PC-3 (cell line): Measurements from ENCODE around the gene TTF2. TPM values are rescaled to one million over a fixed set of nuclear protein-coding genes. Genes with fewer than 3 reads are reported as not detected.

Source experiments
- ATAC-seq: fragments of 200-7000 bp; cut with Tn5 transposase; 2 replicates; pipeline ENCODE4 v1.9.1; 2020; ENCODE audit warnings: mild to moderate bottlenecking, moderate library complexity
- BruUV-seq: library from RNA; stranded (reverse); fragments of 400-500 nt; replicated peaks from 2 replicates; lab custom pipeline; 2021; lab: Mats Ljungman, UMichigan
- CTCF ChIA-PET: fragments of 300-600 bp; sonication (Branson Sonifier 250); formaldehyde crosslinking; loops from one replicate; lab custom pipeline; 2022; ENCODE audit warnings: antibody characterized with exemption; lab: Charles Lee
- POLR2A ChIA-PET: fragments of 300-600 bp; sonication (Branson Sonifier 250); formaldehyde crosslinking; loops from one replicate; lab custom pipeline; 2022; ENCODE audit warnings: antibody characterized with exemption; ENCODE audit not compliant: unreplicated experiment; lab: Charles Lee
- DNase-seq: peaks from one replicate; pipeline ENCODE4 v3.0.0-alpha.2; 2015
- H2AFZ ChIP-seq: fragments of 300-600 bp; sonication (generic); 2 replicates; pipeline ENCODE4 v1.6.0; 2016; ENCODE audit warnings: antibody characterized with exemption, low read length
- H3F3A ChIP-seq: fragments of 300-600 bp; sonication (generic); one replicate; pipeline ENCODE4 v1.6.0; 2017; ENCODE audit warnings: antibody characterized with exemption, low read length, control low read depth, mild to moderate bottlenecking; ENCODE audit not compliant: unreplicated experiment
- H3K27ac ChIP-seq: fragments of 300-600 bp; sonication (generic); 2 replicates; pipeline ENCODE4 v1.5.1; 2016; ENCODE audit warnings: mild to moderate bottlenecking, low read length
- H3K27me3 ChIP-seq: fragments of 300-600 bp; sonication (generic); 2 replicates; pipeline ENCODE4 v1.6.1; 2016; ENCODE audit warnings: low read length, mixed read lengths
- H3K36me3 ChIP-seq: fragments of 300-600 bp; sonication (generic); 2 replicates; pipeline ENCODE4 v1.6.1; 2016; ENCODE audit warnings: low read depth, mixed run types, low read length, mixed read lengths
- H3K4me1 ChIP-seq: fragments of 300-600 bp; sonication (generic); 2 replicates; pipeline ENCODE4 v1.5.1; 2016; ENCODE audit warnings: low read length; ENCODE audit not compliant: insufficient read depth
- H3K4me2 ChIP-seq: fragments of 300-600 bp; sonication (generic); 2 replicates; pipeline ENCODE4 v1.6.0; 2016; ENCODE audit warnings: low read length
- H3K4me3 ChIP-seq: fragments of 300-600 bp; sonication (generic); 2 replicates; pipeline ENCODE4 v1.5.1; 2016; ENCODE audit warnings: mild to moderate bottlenecking, low read length, mixed read lengths
- H3K79me2 ChIP-seq: fragments of 300-600 bp; sonication (generic); 2 replicates; pipeline ENCODE4 v1.6.1; 2017; ENCODE audit warnings: low read length, mixed read lengths
- H3K9ac ChIP-seq: fragments of 300-600 bp; sonication (generic); 2 replicates; pipeline ENCODE4 v1.6.0; 2016; ENCODE audit warnings: mild to moderate bottlenecking, low read length
- H3K9me2 ChIP-seq: fragments of 300-600 bp; sonication (generic); replicated peaks from 2 replicates; pipeline ENCODE4 v1.6.1; 2016; ENCODE audit warnings: mixed run types, low read length, mixed read lengths
- H3K9me3 ChIP-seq: fragments of 300-600 bp; sonication (generic); 2 replicates; pipeline ENCODE4 v1.6.1; 2016; ENCODE audit warnings: low read length, mixed read lengths
- H4K20me1 ChIP-seq: fragments of 300-600 bp; sonication (generic); 2 replicates; pipeline ENCODE4 v1.6.1; 2016; ENCODE audit warnings: low read length, mixed read lengths
- EZH2 ChIP-seq: fragments of 300-600 bp; sonication (generic); IDR thresholded peaks from one replicate; pipeline ENCODE4 v1.6.1; 2017; ENCODE audit warnings: antibody characterized with exemption, mild to moderate bottlenecking, low read length; ENCODE audit not compliant: unreplicated experiment
- EZH2phosphoT487 ChIP-seq: fragments of 300-600 bp; sonication (generic); IDR thresholded peaks from 2 replicates; pipeline ENCODE4 v1.6.1; 2018; ENCODE audit warnings: mild to moderate bottlenecking, antibody characterized with exemption, low read length, borderline replicate concordance
- intact Hi-C: fragments of 100-400 bp; cut with micrococcal nuclease; formaldehyde crosslinking; loops from 2 replicates; pipeline ENCODE4 v1.9.0; 2023
- total RNA-seq: library from RNA; depleted of rRNA; stranded (reverse); fragments of >200 nt; gene quantifications from 2 replicates; pipeline ENCODE4 v1.2.3, GENCODE V29; 2014
- TF ChIP-seq, protein P1 (sequence below): fragments of 300-600 bp; sonication (generic); conservative IDR thresholded peaks from 2 replicates; pipeline ENCODE4 v1.5.1; 2017; ENCODE audit warnings: antibody characterized with exemption, low read depth, mild to moderate bottlenecking, low read length

Gene TTF2
- total RNA-seq, 1 experiment from 2014 or later: 25.1 TPM

DNA sequence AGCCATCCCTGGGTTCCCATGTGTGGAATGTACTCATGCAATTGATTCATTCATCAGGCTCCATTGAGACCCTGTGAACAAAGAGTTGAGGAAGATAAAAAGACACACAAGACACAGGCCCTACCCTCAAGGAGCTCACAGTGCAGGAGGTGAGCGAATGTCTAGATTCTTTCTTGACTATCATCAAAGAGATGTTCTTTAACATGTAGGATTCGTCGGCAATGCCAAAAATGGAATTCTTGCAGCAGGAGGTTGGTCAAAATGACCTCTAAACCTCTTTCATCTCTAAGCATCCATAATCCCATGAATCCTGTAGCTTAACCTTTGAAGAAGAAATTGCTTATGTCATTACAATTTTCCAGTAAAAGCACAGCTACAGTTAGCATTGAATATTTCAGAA lies 27.9 kb upstream of the TTF2 start:
- no peaks in the 10 kb centered on the region for H3K4me1 ChIP-seq
- no peaks in the 10 kb centered on the region for H4K20me1 ChIP-seq
- H3K36me3 ChIP-seq: no peaks in the 10 kb centered on the region
- no peak overlapping the region for H3K9ac ChIP-seq
- no peaks in the 10 kb centered on the region for H3K79me2 ChIP-seq
- no TSS peak for BruUV-seq
- DNase-seq (no peak), ATAC-seq (no peak)
- no peak overlapping the region for H2AFZ ChIP-seq
- no peaks in the 10 kb centered on the region for H3K9me3 ChIP-seq
- intact Hi-C loops: no loop called here
- no peak overlapping the region for H3K4me2 ChIP-seq
- ChIA-PET POLR2A (no interaction called here), CTCF (no interaction called here)
- no peaks in the 10 kb centered on the region for H3K9me2 ChIP-seq
- no peak overlapping the region for H3K4me3 ChIP-seq
- no peaks in the 10 kb centered on the region for H3F3A ChIP-seq
- no peak overlapping the region for H3K27ac ChIP-seq
- TF ChIP-seq EZH2phosphoT487 (no peak), EZH2 (no peak)
- TF ChIP-seq, protein P1, sequence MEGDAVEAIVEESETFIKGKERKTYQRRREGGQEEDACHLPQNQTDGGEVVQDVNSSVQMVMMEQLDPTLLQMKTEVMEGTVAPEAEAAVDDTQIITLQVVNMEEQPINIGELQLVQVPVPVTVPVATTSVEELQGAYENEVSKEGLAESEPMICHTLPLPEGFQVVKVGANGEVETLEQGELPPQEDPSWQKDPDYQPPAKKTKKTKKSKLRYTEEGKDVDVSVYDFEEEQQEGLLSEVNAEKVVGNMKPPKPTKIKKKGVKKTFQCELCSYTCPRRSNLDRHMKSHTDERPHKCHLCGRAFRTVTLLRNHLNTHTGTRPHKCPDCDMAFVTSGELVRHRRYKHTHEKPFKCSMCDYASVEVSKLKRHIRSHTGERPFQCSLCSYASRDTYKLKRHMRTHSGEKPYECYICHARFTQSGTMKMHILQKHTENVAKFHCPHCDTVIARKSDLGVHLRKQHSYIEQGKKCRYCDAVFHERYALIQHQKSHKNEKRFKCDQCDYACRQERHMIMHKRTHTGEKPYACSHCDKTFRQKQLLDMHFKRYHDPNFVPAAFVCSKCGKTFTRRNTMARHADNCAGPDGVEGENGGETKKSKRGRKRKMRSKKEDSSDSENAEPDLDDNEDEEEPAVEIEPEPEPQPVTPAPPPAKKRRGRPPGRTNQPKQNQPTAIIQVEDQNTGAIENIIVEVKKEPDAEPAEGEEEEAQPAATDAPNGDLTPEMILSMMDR: no peak
- no peaks in the 10 kb centered on the region for H3K27me3 ChIP-seq

DNA sequence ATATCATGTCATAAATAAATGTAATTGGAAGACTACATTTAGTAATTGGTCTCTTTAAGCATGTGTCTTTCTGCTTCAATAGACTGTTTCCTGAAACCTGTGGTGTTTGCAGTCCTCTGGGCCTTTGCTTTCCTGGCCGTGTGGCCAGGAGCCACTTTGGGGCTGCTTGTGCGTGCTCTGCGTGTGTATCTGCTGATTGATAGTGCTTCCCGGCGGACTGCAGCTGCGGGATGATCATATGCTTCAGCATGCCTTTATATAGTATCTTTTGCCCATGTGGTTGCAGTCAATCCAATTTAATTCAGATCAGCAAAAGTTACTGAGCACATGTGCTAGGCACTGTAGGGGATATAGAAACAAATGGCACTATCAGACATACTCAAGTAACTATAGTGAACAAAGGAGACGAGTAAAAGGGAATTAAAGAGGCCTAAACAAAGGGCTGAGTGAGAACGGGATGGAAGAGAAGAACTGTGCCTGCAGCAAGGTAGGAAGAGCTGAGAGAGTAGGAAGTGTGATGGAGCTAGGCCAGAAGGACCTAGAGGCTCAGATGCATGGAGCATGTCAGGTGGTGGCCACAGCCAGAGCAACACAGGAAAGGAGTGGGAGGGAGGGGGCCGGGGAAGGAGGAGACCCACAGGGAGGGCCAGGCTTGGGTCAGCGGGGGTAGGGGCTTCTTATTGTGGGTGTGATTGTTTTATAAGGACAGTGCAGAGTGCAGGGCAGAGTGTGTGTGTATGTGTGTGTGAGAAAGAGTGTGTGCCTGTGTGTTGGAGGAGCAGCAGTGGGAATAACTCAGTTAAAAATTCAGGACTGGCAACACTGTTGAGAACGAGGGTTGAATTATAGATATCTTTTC lies 27.2 kb upstream of the TTF2 start:
- ChIA-PET POLR2A (no interaction called here), CTCF (no interaction called here)
- Histone ChIP-seq H3K4me3 (no peak overlapping the region), H3K9me3 (no peaks in the 10 kb centered on the region), H3K27me3 (no peaks in the 10 kb centered on the region), H3K4me1 (no peaks in the 10 kb centered on the region), H4K20me1 (no peaks in the 10 kb centered on the region), H3K9me2 (no peaks in the 10 kb centered on the region), H3K4me2 (no peak overlapping the region), H2AFZ (no peak overlapping the region), H3F3A (no peaks in the 10 kb centered on the region), H3K79me2 (no peaks in the 10 kb centered on the region), H3K27ac (no peak overlapping the region), H3K9ac (no peak overlapping the region), H3K36me3 (no peaks in the 10 kb centered on the region)
- TF ChIP-seq EZH2phosphoT487: no peak
- TF ChIP-seq, protein P1: no peak
- TF ChIP-seq EZH2: no peak
- no peak for DNase-seq
- ATAC-seq: no peak
- no TSS peak for BruUV-seq
- intact Hi-C loops: no loop called here

DNA sequence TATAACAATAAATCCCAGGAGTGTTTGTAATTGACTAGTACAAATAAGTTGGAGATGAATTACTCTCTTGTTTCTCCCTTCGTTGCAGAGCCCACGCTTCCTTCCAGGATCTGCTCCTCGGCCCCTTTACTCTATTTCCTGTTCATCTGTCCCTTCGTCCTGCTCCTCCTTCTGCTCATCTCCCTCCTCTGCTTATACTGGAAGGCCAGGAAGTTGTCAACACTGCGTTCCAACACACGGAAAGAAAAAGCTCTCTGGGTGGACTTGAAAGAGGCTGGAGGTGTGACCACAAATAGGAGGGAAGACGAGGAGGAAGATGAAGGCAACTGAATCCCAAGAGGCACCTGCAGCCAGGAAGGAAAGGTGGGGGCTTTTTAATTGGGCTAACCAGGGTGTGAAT lies 26.4 kb upstream of the TTF2 start:
- ATAC-seq (no peak), DNase-seq (no peak)
- no peak overlapping the region for H3K4me3 ChIP-seq
- no peaks in the 10 kb centered on the region for H3K36me3 ChIP-seq
- no peaks in the 10 kb centered on the region for H4K20me1 ChIP-seq
- no peaks in the 10 kb centered on the region for H3F3A ChIP-seq
- H3K4me1 ChIP-seq: no peaks in the 10 kb centered on the region
- POLR2A ChIA-PET: no interaction called here
- H3K79me2 ChIP-seq: no peaks in the 10 kb centered on the region
- intact Hi-C loops: no loop called here
- H3K9ac ChIP-seq: no peak overlapping the region
- H3K27ac ChIP-seq: no peak overlapping the region
- H3K9me2 ChIP-seq: no peaks in the 10 kb centered on the region
- CTCF ChIA-PET: no interaction called here
- H2AFZ ChIP-seq: no peak overlapping the region
- no peak overlapping the region for H3K4me2 ChIP-seq
- TF ChIP-seq, protein P1: no peak
- TF ChIP-seq EZH2phosphoT487 (no peak), EZH2 (no peak)
- BruUV-seq: no TSS peak
- no peaks in the 10 kb centered on the region for H3K27me3 ChIP-seq
- no peaks in the 10 kb centered on the region for H3K9me3 ChIP-seq
